ENCODE data around the gene APBB2.

DNA sequence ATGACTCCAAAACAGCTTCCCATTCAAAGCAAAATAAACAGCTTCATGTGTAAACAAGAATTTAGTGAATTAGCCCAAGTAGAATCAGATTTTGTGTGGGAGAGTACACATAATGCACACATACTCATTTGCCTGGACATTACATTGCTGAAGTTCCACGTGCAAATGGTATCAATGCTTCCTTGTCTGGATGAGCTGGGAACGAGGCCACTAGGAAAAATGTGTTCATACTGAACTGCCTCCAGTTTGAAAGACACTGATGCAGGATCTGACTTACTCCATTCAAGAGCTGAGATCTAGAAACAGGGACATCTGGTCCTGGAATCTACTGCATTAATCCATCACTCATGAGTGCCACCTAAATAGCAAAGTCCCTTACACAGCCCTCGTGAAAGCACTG lies 228.0 kb downstream of the APBB2 start:
- TF ChIP-seq GATA2 (IDR thresholded peaks at IDR 0.05; ENCODE audit: low read depth, low read length), result no peak
- no peak for TF ChIP-seq GATA3 (IDR thresholded peaks at IDR 0.05; ENCODE audit: low read depth, low read length)
